RCC 7860 (cell line): ENCODE measurements around the gene UBTF.
"Not testable (repeated sequence)": the region's sequence is repeated elsewhere in the genome, so short reads cannot be mapped to it uniquely, and the experiment has no call there.

Experiments used
- DNase-seq: peaks from one replicate; pipeline ENCODE4 v3.0.0-alpha.2; 2015; ENCODE audit warnings: low spot score
- FAIRE-seq: peaks from 2 replicates; lab custom pipeline; 2012; peaks lifted over from hg19 to GRCh38; lab: Jason Lieb, UNC

Gene UBTF

DNA sequence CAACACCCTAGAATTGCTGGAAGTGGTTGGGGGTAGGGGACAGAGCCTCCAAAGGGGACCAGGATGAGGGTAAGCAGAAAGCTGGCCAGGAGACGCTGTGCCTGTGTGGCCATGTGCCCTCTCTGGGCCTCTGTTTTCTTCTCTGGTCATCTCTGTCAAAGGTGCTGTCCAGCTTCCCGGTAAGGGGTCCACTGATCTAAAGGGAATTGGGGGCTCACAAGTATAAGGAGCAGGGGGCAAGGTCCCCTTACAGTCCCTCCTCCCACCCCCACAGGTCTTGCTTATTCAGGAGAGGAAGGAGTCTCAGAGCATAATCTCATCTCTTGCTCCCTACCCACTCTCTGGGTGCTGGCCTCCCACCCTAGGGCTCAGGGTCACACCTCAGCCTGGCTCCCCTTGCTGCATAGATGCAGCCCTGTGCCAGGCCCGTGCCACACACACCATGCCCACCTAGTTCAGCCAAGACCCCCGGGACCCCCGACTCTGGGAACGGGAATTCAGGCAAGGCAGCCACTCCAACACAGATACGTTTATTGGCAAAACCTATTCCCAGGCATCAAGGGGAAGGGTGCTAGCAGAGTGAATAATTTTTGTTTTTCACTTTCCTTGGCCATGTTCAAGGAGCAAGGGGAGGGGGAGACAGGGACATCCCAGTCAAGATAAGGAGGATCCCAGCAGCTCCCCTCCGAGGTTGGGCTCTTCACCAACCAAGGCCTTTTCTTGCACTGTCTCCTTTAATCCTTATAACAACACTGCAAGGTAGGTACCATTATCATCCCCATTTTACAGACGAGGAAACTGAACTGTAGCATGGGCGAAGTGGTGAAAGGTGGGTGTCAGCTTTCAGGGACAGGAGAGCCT, 28.6 kb upstream of the UBTF start:
- DNase-seq (no peak), FAIRE-seq (no peak)

DNA sequence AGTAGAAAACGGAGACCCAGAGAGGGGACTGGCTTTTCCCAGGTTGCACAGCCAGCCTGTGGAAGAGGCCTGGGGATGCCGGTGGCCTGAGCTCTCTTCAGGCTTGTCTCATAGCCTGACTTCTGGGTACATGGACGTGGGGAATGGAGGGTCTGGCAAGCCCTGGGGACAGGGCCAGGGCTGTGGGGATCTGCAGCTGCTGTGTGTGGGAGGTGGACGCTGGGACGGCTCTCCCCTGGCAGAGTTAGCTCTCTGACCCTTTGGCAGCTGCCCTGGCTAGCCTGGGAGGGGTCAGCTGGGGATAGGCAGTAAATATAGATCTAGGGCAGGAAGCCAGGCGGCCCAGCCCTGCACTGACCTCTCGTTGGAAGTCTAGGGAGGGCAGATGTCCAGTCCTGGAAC, 28.0 kb upstream of the UBTF start:
- DNase-seq (no peak), FAIRE-seq (no peak)

DNA sequence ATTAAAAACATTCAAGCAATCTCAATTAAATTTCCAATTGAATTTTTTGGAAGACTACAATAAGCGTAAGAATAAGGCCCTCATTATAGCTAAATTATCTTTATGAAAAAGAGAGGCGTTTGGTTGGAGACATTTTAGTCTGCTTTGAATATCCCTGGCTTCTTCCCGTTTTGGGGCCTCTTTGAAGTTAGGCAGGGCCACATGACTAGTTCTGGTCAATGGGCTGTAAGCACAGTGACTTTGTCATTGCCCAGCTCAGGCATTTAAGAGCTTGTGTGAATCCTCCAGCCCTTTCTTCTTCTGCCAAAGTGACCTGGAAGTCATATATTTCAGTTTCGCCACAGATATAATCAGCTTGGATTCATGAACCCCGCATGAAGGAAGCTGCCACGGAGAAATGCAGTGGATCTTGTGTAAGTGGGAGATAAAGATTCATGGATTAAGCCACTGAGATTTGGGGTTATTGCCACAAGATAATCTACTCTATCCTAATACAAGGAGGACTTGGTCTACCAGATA, 21.7 kb upstream of the UBTF start:
- no peak for FAIRE-seq
- no peak for DNase-seq

DNA sequence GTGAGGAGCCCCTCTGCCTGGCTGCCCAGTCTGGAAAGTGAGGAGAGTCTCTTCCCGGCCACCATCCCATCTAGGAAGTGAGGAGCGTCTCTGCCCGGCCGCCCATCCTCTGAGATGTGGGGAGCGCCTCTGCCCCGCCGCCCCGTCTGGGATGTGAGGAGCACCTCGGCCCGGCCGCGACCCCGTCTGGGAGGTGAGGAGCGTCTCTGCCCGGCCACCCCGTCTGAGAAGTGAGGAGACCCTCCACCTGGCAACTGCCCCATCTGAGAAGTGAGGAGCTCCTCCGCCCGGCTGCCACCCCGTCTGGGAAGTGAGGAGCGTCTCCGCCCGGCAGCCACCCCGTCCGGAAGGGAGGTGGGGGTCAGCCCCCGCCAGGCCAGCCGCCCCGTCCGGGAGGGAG, 18.4 kb upstream of the UBTF start:
- FAIRE-seq, DNase-seq: not testable (repeated sequence)

DNA sequence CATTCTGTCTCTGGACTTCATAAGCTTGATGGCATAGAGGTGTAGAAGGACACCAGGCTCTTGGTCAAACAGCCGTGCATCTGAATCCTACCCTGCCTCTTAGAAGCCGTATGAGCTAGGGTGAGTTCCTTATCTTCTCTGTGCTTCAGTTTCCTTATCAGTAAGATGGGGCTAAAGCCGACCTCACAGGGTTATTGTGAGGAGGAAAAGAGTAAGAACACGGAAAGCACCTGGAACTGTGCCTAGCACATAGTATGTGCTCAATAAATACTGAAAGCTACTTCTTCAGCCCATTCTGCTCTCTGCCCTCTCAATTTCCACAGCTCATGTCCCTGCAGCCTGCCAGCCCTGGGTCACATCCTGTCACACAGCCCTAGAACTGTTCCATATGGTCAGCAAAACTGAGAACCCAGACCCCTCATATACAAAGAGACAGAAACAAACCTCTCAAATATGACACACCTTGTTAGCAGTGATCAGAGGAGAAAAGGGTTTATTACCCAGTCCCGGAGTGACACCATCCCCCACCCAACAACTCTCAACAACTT, 17.0 kb upstream of the UBTF start:
- FAIRE-seq, result no peak
- DNase-seq, result no peak

DNA sequence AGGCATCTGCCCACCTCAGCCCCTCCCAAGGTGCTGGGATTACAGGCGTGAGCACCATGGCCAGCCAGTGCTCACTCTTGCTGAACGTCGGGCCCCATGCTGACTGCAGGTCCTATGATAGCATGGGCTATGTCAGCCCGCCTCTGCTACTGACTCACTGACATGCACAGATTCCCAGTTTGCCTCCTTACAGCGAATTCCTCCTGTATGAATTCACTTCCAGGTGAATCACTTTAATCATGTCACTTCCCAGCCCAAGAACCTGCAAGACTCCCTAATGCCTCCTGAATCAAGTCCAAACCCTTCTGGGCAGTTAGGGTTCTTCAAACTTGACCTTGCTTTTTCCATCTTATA, 16.1 kb upstream of the UBTF start:
- DNase-seq (peak; percentile 97), FAIRE-seq (peak; percentile 95)

DNA sequence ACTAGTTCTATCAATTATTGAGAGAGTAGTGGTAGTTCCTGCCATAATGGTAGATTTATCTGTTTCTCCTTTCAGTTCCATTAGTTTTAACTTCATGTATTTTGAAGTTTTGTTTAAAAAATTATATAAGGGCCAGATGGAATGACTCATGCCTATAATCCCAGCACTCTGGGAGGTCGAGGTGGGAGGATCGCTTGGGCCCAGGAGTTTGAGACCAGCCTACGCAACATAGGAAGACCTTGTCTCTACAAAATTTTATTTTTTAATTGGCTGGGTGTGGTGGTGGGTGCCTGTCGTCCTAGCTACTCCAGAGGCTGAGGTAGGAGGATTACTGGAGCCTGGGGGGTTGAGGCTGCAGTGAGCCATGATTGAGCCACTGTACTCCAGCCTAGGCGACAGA, 14.1 kb upstream of the UBTF start:
- no peak for DNase-seq

DNA sequence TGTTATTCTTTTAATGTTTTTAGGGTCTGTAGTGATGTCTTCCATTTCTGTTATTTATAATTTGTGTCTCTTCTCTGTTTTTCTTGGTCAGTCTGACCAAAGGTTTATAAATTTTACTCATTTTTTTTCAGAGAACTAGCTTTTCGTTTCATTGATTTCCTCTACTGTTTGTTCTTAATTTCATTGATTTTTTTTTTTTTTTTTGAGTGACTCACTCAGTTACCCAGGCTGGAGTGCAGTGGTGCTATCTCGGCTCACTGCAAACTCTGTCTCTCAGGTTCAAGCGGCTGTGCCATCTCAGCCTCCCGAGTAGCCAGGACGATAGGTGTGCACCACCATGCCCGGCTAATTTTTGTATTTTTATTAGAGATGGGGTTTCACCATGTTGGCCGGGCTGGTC, 12.6 kb upstream of the UBTF start:
- FAIRE-seq (no peak), DNase-seq (no peak)

More for the DNA sequence above, 14.1 kb upstream of the UBTF start:
- no peak for FAIRE-seq

DNA sequence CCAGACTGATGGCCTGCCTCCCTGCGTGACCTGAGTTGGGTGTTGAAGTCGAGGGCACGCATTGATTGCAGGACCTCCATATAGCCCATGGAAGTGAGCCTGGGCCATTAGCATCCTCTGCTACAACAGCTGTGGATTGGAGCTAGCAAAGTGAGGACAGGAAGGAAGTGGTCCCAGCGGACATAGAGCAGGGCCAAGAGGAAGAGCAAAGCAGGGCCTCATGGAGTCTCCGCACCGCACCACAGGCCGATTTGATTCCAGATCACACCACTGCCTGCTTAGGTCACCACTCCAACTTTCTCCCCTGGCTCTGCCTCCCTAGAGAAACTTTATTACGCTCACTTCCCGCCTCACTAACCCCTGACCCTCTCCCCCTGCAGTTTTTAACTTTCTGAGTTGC, 10.7 kb upstream of the UBTF start:
- no peak for FAIRE-seq
- DNase-seq, result no peak

DNA sequence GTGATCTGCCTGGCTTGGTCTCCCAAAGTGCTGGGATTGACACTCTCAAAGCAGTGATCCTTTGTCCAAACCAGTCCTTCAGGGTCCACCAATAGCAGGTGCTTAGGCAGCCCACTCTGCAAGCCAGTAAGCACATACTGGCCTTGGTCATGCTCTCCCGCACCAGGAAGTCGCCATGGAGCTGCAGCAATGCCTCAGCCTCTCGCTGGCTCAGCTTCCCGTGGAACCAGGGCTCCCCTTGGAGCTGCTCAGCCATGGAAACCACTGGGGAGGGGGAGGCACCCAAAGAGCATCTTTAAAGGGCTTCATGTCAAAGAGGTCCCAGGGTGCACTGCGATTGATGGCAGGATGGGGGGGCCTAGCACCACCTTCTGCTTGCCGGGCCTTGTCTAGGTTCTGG, 9.6 kb upstream of the UBTF start:
- DNase-seq (peak; percentile 6), FAIRE-seq (no peak)

DNA sequence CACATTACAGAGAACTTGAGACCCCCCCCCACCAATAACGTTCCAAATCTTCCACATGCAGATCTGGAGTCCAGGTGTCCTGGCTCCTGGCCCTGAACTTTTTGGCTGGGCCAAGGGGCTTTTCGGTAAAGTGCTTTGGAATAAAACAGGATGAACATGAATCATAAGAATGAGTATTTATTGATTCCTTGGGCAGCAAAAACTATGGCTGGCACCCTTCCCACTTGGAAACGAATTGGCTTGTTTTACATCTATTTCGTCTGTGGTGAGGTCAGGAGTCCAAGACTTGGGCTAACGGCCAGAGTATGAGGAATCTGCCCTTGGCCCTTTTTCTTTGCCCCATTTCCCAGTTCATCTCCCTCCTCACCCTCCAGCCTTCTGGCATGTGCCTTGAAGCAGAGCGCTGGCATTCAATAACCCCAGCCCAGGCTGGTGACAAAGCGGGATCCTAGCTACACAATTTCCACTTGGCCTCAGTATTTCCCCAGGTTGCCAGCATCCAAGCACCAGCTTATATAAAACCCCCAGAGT, 4.1 kb upstream of the UBTF start:
- peak; percentile 41 for DNase-seq
- FAIRE-seq, result peak; percentile 66

DNA sequence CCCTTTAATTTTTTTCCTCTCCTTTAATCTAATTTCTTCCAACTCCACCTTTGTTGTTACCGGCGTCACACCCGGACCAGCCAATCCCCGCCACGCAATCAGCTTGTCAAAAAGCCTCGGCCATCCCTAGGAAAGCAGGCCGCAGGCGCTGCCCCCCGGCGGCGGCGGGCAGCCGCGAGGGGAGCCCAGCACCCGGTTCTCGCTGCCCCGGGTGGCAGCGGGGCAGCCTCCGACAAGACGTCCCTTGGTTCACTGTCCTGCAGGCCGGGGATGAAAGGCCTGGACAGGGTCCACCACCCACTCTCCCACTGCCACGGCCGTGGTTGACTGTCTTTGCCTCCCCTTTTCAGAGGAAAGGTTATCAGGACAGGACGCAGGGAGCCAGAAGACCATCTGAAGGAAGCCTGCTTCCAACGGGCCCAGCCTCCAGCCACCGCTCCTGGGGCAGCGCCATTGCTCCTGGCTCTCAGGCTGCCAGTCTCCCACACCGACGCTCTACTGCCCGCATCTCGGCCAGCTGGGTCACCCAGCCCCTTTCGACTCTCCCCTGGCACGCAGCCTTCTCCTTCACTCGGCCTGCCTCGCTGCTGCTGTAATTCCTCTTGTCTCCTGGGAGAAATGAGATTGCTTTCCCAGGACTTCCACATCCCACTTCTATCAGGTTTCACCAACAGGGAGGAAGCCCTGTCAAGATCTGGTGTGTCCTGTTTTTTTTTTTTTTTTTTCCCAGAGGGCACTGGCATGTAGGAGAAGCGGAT, 2.8 kb upstream of the UBTF start:
- FAIRE-seq (no peak), DNase-seq (peak; percentile 61)

DNA sequence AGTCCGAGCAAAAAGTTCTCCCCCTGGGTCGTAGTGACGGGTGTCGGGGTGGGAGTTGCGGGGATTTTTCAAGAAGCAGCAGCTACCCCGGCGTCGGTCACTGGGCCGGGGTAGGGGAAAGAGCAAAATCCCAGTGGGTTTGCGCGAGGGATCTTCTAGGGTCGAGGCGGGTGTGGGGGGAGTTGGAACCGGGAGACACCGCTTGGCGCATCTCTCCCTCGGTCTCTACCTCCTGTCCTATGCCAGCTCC, 2.3 kb upstream of the UBTF start:
- no peak for DNase-seq
- no peak for FAIRE-seq

DNA sequence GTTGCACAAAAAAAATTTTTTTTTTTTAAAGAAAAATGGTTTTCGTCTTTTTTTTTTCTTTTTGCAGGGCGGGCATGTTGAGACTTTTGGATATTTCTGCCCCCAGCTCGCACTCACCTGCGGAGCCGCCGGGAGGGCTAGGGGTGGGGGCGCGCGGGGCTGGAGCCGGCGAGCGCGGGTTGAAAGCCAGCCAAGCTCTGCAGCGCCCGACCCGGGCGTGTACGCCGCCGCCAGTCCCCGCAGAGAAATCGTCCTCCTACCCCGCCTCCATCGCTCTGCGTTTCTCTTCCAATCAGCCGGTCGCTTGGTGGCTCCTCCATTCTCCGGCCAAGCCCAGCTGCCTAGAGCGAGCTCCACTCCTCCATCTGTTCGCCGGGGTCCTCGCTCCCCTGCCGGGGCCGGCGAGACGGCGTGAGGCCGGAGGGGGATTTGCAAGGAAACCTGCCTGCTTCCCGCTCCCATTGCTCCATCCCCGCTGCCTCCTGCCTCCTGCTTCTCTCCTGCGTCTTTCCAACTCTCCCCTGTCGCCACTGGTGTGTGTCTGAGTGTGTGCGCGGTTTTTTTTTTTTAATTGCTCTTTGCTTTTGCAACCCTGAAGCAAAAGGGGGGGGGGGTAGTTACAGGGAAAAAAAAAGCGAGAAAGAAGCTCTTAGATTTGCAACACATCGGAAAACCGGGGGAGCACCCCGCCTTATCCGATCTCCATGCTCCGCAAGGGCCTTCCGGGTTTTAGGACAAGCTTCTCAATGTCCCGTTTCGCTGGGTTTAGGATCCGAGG, 1.8 kb upstream of the UBTF start:
- DNase-seq, result peak; percentile 46
- FAIRE-seq, result no peak

DNA sequence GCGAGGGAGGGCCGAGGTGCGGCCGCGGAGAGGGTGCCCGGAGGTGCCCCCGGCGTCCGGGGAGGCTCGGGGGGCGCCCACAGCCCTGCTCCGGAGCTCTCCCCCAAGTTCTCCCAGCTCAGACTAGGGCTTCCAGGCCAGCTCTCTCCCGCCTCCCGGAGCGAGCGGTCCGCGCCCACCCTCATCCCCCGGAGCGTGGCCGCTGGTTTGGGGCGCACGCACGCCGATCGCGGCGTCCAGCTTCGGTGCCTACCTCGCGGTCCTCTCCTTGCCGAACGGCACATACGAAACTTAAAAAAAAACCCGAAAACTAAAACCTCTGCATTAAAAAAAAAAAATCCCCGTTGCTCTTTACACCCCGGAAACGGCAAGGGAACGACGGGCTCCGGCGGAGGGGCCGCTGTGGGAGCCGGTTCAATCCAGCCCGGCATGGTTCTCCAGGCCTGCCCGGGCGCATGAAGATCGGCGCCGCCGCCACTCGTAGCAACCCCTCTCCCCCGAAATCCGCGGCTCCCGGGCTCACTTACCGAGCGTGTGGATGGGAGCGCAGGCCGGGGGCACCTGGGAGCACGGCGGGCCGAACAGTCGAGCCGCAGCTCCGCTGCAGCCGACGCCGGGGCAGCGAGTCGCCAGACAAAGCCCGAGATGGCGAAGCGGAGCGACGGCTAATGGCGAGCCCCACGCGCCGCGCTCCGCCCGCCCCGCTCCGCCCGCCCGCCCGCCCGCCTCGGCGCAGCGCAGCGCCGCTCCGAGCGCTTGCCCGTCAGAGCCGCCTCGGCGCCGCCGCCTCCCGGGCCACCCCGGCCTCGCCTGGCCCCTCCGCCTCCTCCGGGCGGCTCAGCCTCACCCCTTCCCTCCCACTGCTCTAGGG, 973 bp upstream of the UBTF start:
- no peak for DNase-seq
- no peak for FAIRE-seq

DNA sequence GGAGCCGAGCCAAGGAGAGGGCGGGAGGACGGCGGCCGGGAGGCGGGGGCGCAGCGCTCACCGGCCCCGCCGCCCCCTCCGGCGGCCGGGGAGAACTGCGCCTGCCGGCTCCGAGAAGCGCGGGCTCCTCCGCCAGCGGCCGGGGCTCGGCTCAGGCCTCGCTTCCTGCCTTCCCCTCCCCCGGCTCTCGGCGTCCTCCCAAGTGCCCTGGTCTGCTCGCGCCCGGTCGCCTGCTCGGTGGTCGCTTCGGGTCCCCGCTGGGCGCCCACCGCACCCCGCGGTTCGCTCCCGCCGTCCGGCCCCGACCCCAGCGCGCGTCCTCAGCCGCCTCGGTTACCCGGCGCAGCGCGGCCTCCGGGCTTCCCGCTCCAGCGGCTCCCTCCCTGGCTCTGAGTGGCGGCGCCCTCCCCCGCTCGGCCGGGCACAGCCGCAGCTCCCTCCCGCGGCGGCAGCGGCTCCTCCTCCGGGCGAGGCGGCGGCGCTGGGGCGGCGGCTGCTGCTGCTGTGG, 313 bp downstream of the UBTF start:
- DNase-seq, result peak; percentile 43
- no peak for FAIRE-seq

DNA sequence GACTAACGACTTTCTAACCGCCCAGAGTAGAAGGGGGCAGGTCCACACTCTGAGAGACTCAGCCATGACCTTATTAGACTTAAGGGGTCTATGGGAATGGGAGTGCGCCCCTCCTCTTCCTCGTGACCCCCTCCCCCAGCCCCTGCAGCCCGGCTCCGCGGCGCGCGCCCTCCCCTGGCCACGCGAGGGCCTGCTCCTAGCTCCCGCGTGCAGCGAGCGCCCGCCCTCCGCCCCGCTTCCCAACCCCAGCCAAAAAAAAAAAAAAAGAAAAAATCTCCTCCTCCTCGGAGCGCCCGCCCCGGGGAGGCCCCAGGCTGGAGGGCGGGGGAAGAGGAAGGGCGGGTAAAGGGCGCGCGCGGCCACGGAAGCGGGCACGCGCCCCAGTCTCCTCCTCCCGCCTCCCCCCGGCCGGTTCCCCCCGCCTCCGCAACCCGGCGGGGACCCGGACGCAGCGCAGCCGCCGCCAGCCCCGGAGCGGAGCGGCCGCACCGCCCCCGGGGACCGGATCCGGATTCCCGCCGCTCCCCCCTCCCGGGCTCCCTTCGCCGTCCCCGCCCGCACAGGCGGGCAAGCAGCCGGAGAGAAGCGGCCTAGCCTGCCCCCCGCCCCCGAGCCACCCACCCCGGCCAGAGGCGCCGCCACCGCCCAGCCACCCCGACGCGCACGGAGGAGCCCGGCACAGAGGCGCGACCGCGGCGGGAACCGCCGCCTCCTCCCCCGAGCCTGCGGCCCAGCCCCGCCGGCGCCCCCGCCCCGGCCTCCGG, 949 bp downstream of the UBTF start:
- FAIRE-seq, result no peak
- peak; percentile 81 for DNase-seq

DNA sequence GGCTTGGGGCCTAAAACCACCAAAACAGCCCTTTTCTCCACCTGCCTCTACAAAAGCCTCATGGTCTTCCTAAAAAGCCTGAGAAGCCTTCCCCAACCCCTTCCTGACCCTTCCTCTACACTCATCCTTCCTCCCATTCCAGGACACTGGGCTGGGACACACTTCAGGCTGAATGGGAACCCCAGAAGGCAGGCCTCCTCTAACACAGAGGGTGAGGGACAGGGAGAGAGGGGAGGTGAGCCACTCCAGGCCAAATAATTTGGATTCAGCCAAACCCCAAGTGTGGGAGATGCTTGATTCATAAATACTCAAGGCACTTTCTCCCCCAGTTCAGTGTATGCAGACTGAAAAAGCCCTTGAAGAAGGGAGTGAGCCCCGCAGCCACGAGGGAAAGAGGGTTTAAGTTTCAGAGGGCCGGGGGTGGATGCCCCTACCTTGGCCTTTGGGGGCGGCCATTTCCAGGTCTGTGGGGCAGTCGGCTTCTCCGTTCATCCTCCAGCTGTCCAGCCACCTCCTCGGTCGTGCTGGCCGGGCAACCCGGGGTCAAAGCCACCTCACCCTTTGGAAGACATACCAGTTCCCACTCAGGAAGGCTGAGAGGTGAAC, 1.6 kb downstream of the UBTF start:
- FAIRE-seq (no peak), DNase-seq (no peak)

DNA sequence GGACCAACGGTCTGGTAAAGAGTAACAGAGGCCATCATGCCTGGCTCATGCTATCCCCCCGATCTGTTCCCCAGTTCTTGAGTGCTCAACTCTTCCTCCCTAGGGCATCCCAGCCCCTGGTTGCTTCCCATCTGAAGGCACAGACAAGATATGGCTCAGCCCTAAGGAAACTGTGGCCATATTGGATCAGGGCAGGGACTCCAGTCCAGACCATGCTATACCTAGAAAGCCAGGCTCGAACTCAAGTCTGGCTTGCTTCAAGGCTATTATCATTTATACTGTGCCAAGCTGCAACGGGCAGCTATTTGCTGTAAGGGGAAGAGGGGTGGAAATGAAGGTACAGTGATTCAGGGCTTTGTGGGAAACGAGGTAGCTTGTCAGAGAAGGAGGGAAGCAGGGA, 2.8 kb downstream of the UBTF start:
- FAIRE-seq (no peak), DNase-seq (no peak)
